Upper lobe of left lung (tissue), 6 donors: ENCODE results near the gene KMO. TPM values are rescaled to one million over a fixed set of nuclear protein-coding genes. Genes with fewer than 3 reads are reported as not detected.

Experiments used
- ATAC-seq, 2 donors: fragments of 200-7000 bp; cut with Tn5 transposase; one replicate each; pipeline ENCODE4 v1.9.1; 2022; ENCODE audit warnings: mild to moderate bottlenecking in 2 of 2, moderate library complexity in 2 of 2; ENCODE audit not compliant: low FRiP score in 2 of 2
- DNase-seq, 2 donors: peaks; one replicate each; pipeline ENCODE4 v3.0.0-alpha.2; 2019 to 2020
- H3K27ac ChIP-seq, 4 donors: fragments of 200-600 bp; sonication (generic); one replicate each; pipeline ENCODE4 v1.5.1; 2016 to 2019
- H3K27me3 ChIP-seq, 4 donors: fragments of 200-600 bp; sonication (generic); one replicate each; pipeline ENCODE4 v1.5.1; 2017 to 2019
- H3K36me3 ChIP-seq, 4 donors: fragments of 200-600 bp; sonication (generic); one replicate each; pipeline ENCODE4 v1.5.1; 2016 to 2019
- H3K4me1 ChIP-seq, 4 donors: fragments of 200-600 bp; sonication (generic); one replicate each; pipeline ENCODE4 v1.5.1; 2018 to 2019
- H3K4me3 ChIP-seq, 4 donors: fragments of 200-600 bp; sonication (generic); one replicate each; pipeline ENCODE4 v1.5.1; 2017 to 2019; ENCODE audit warnings: mild to moderate bottlenecking in 2 of 4, moderate library complexity in 1 of 4
- H3K9me3 ChIP-seq, 4 donors: fragments of 200-600 bp; sonication (generic); one replicate each; pipeline ENCODE4 v1.5.1; 2018 to 2019
- CTCF ChIP-seq, 6 experiments: fragments of 450-650 bp in 4 of 6; fragments of 200-600 bp in 2 of 6; sonication (generic) in 2 of 6; IDR thresholded peaks; one replicate each; pipeline ENCODE4 v1.5.1; 2016 to 2019; ENCODE audit warnings: antibody characterized with exemption in 6 of 6
- EP300 ChIP-seq, 4 donors: sonication (generic); formaldehyde crosslinking; IDR thresholded peaks; one replicate each; pipeline ENCODE4 v1.5.1; 2017; ENCODE audit warnings: antibody characterized with exemption in 4 of 4, control low read depth in 2 of 4
- POLR2A ChIP-seq, 4 donors: fragments of 450-650 bp; IDR thresholded peaks; one replicate each; pipeline ENCODE4 v1.5.1; 2016 to 2017; ENCODE audit warnings: antibody characterized with exemption in 4 of 4, mild to moderate bottlenecking in 2 of 4
- POLR2AphosphoS5 ChIP-seq, 2 donors: sonication (generic); formaldehyde crosslinking; IDR thresholded peaks; one replicate each; pipeline ENCODE4 v1.5.1; 2017; ENCODE audit warnings: antibody characterized with exemption in 2 of 2
- WGBS, 2 donors: methylation state at CpG; one replicate each; pipeline ENCODE4 v1.1.5; 2017 to 2018; 5-methylcytosine and 5-hydroxymethylcytosine counted together
- total RNA-seq, 6 donors: library from RNA; depleted of rRNA in 4 of 6; stranded (reverse); fragments of >200 nt in 4 of 6; gene quantifications; one replicate each; pipeline versions ENCODE4 v1.1.0 to v1.2.1, GENCODE V29; 2016 to 2021
- donor health status: DM: no; HTN: no; CAD: no; lungs with moderate emphysema.
- donor health status: DM: no; HTN: yes; CAD: no; lungs with severe emphysema.

KMO gene
- total RNA-seq, 6 donors from 2014 or later, result 5.5 to 19.9 (median 9.7) TPM

DNA sequence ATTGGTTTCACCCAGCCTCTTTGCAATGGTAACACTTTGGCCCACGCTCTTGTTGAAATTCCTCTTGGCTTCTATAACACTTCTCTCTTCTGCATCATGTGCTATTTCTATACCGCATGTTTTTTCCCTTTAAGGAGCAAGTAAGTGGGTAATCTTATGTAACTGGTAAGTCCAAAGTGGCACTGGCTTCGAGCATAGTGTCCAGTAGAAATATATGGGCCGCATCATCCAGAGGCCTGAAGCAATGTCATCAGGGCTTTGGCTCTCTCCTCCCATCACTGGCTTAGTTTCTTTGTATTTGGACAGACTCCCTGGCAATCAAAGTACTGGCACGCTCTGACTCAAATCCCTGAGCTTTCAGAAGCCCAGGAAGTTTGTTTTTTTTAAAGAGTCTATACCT, 90.5 kb downstream of the KMO start:
- Histone ChIP-seq H3K4me3 (no peak overlapping the region), H3K36me3 (no peaks in the 10 kb centered on the region), H3K4me1 (no peaks in the 10 kb centered on the region), H3K27me3 (no peaks in the 10 kb centered on the region), H3K27ac (no peak overlapping the region), H3K9me3 (no peaks in the 10 kb centered on the region)
- 74 to 82% methylated on average over 5 of the region's 5 CpGs for WGBS, 2 donors
- peak in 1 of 2 donors; percentile 59 for ATAC-seq
- TF ChIP-seq CTCF (IDR thresholded peaks at IDR 0.05) (no peak), POLR2AphosphoS5 (IDR thresholded peaks at IDR 0.05) (no peak)
- no peak for DNase-seq

DNA sequence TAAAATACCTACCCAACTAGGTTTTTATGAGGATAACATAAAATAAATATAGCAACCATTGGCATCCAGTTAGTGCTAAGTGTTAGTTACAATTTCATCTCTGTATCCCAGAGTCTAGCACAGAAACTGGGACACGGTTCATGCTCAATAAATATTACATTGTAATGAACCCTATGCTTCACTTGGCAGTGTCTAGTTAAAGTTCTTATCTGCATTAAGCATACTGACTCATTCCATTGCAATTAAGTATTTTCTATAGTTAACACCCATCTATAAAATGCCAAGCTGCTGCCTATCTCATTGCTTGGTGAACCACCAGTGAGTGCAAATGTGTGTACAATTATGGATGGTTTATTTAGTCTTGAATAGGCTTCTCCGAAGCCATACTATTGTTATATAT, 92.8 kb downstream of the KMO start:
- 90 to 96% methylated on average over 2 of the region's 2 CpGs for WGBS, 2 donors
- H3K4me1 ChIP-seq, result no peaks in the 10 kb centered on the region
- TF ChIP-seq POLR2AphosphoS5 (IDR thresholded peaks at IDR 0.05) (no peak), CTCF (IDR thresholded peaks at IDR 0.05) (no peak), EP300 (IDR thresholded peaks at IDR 0.05) (no peak), POLR2A (IDR thresholded peaks at IDR 0.05) (no peak)
- DNase-seq (no peak), ATAC-seq (no peak)
- H3K27ac ChIP-seq, result no peak overlapping the region
- no peaks in the 10 kb centered on the region for H3K27me3 ChIP-seq
- H3K36me3 ChIP-seq, result no peaks in the 10 kb centered on the region
- H3K9me3 ChIP-seq, result no peaks in the 10 kb centered on the region
- H3K4me3 ChIP-seq, result no peak overlapping the region

- DNase-seq (no peak), ATAC-seq (peak in 1 of 2 donors; percentile 63)
- Histone ChIP-seq H3K4me1 (no peaks in the 10 kb centered on the region), H3K27ac (peak overlapping the region in 1 of 4 donors; percentile 46), H3K36me3 (no peaks in the 10 kb centered on the region), H3K27me3 (no peaks in the 10 kb centered on the region), H3K9me3 (no peaks in the 10 kb centered on the region), H3K4me3 (no peak overlapping the region)
- 53 to 55% methylated on average over 9 of the region's 9 CpGs for WGBS, 2 donors
- TF ChIP-seq CTCF (IDR thresholded peaks at IDR 0.05) (peak in 5 of 6 experiments; percentile 28 to 59 (median 49)), POLR2A (IDR thresholded peaks at IDR 0.05) (no peak)
Measured at GRCh38 chr1:241627453-241628259, 95.5 kb downstream of the KMO start.

GRCh38 chr1:241630005-241630404, 97.8 kb downstream of the KMO start:
- ATAC-seq, result no peak
- Histone ChIP-seq H3K27ac (no peak overlapping the region), H3K4me3 (no peak overlapping the region), H3K27me3 (no peaks in the 10 kb centered on the region), H3K36me3 (peaks cover 0 to 6% (median under 1%) of the 10 kb centered on the region in 4 donors), H3K4me1 (no peaks in the 10 kb centered on the region), H3K9me3 (no peaks in the 10 kb centered on the region)
- TF ChIP-seq EP300 (IDR thresholded peaks at IDR 0.05) (no peak), POLR2AphosphoS5 (IDR thresholded peaks at IDR 0.05) (no peak), CTCF (IDR thresholded peaks at IDR 0.05) (no peak), POLR2A (IDR thresholded peaks at IDR 0.05) (no peak)
- no peak for DNase-seq

- peaks cover 0 to 10% (median under 1%) of the 10 kb centered on the region in 4 donors for H3K36me3 ChIP-seq
- H3K27me3 ChIP-seq, result no peaks in the 10 kb centered on the region
- DNase-seq (no peak), ATAC-seq (no peak)
- no peak overlapping the region for H3K4me3 ChIP-seq
- no peaks in the 10 kb centered on the region for H3K4me1 ChIP-seq
- no peak overlapping the region for H3K27ac ChIP-seq
- TF ChIP-seq POLR2AphosphoS5 (IDR thresholded peaks at IDR 0.05) (no peak), POLR2A (IDR thresholded peaks at IDR 0.05) (no peak), CTCF (IDR thresholded peaks at IDR 0.05) (no peak)
- WGBS, 2 donors, result 65 to 79% methylated on average over 1 of the region's 1 CpG
- no peaks in the 10 kb centered on the region for H3K9me3 ChIP-seq
Measured at GRCh38 chr1:241630476-241630875, 98.3 kb downstream of the KMO start.
